Measurements from ENCODE around the gene STON2. TPM values are rescaled to one million over a fixed set of nuclear protein-coding genes. Genes with fewer than 3 reads are reported as not detected.

The STON2 gene
- total RNA-seq, 2 donors from 2014 or later = 6.6 to 16.6 TPM

- no peak for DNase-seq
- no peak for ATAC-seq
Measured at GRCh38 chr14:81341370-81341769, 58.8 kb downstream of the STON2 start.

GRCh38 chr14:81340201-81340600, 59.9 kb downstream of the STON2 start:
- Histone ChIP-seq H3K27ac (no peak overlapping the region), H3K4me3 (no peak overlapping the region), H3K9me3 (no peaks in the 10 kb centered on the region), H3K4me1 (no peaks in the 10 kb centered on the region), H3K36me3 (replicated peaks in 1 of 2; ENCODE audit: insufficient read depth in 1 of 2, low read depth in 2 of 2) (no peaks in the 10 kb centered on the region), H3K27me3 (no peaks in the 10 kb centered on the region)
- intact Hi-C loops (cut with DNase I) = no loop called here
- DNase-seq (no peak), ATAC-seq (no peak)
- 90 to 95% methylated on average over 5 of the region's 5 CpGs for whole genome bisulfite sequencing, 2 donors
- no peak for TF ChIP-seq CTCF (IDR thresholded peaks at IDR 0.05)
- no peak for TF ChIP-seq POLR2A (IDR thresholded peaks at IDR 0.05)

More at GRCh38 chr14:81341370-81341769, 58.8 kb downstream of the STON2 start:
- H3K4me3 ChIP-seq = no peak overlapping the region
- TF ChIP-seq CTCF (IDR thresholded peaks at IDR 0.05) (no peak), POLR2A (IDR thresholded peaks at IDR 0.05) (no peak)
- 76 to 82% methylated on average over 2 of the region's 2 CpGs for whole genome bisulfite sequencing, 2 donors
- H3K9me3 ChIP-seq = no peaks in the 10 kb centered on the region
- H3K4me1 ChIP-seq = no peaks in the 10 kb centered on the region
- intact Hi-C loops (cut with DNase I) = no loop called here
- no peak overlapping the region for H3K27ac ChIP-seq
- no peaks in the 10 kb centered on the region for H3K36me3 ChIP-seq (replicated peaks in 1 of 2; ENCODE audit: insufficient read depth in 1 of 2, low read depth in 2 of 2)
- no peaks in the 10 kb centered on the region for H3K27me3 ChIP-seq

GRCh38 chr14:81337073-81337472, 63.1 kb downstream of the STON2 start:
- H3K27me3 ChIP-seq = no peaks in the 10 kb centered on the region
- H3K9me3 ChIP-seq = no peaks in the 10 kb centered on the region
- H3K4me1 ChIP-seq = no peaks in the 10 kb centered on the region
- TF ChIP-seq CTCF (IDR thresholded peaks at IDR 0.05) (no peak), POLR2A (IDR thresholded peaks at IDR 0.05) (no peak)
- no peak overlapping the region for H3K4me3 ChIP-seq
- ATAC-seq = no peak
- no peak for DNase-seq
- WGBS, 2 donors = 90 to 92% methylated on average over 4 of the region's 4 CpGs
- no peaks in the 10 kb centered on the region for H3K36me3 ChIP-seq (replicated peaks in 1 of 2; ENCODE audit: insufficient read depth in 1 of 2, low read depth in 2 of 2)
- H3K27ac ChIP-seq = no peak overlapping the region
- intact Hi-C loops (cut with DNase I) = no loop called here

- H3K27ac ChIP-seq = no peak overlapping the region
- H3K9me3 ChIP-seq = no peaks in the 10 kb centered on the region
- intact Hi-C loops (cut with DNase I) = no loop called here
- H3K4me3 ChIP-seq = no peak overlapping the region
- no peaks in the 10 kb centered on the region for H3K27me3 ChIP-seq
- no peak for DNase-seq
- no peaks in the 10 kb centered on the region for H3K4me1 ChIP-seq
- ATAC-seq = no peak
- H3K36me3 ChIP-seq (replicated peaks in 1 of 2; ENCODE audit: insufficient read depth in 1 of 2, low read depth in 2 of 2) = no peaks in the 10 kb centered on the region
- TF ChIP-seq CTCF (IDR thresholded peaks at IDR 0.05) (no peak), POLR2A (IDR thresholded peaks at IDR 0.05) (no peak)
- WGBS, 2 donors = 96 to 98% methylated on average over 3 of the region's 3 CpGs
Measured at GRCh38 chr14:81336009-81336408, 64.1 kb downstream of the STON2 start.

- no peak overlapping the region for H3K4me3 ChIP-seq
- no peak for DNase-seq
- intact Hi-C loops (cut with DNase I) = no loop called here
- no peaks in the 10 kb centered on the region for H3K27me3 ChIP-seq
- no peak for TF ChIP-seq POLR2A (IDR thresholded peaks at IDR 0.05)
- TF ChIP-seq CTCF (IDR thresholded peaks at IDR 0.05) = no peak
- 54 to 60% methylated on average over 1 of the region's 1 CpG for WGBS, 2 donors
- H3K27ac ChIP-seq = no peak overlapping the region
- H3K36me3 ChIP-seq (replicated peaks in 1 of 2; ENCODE audit: insufficient read depth in 1 of 2, low read depth in 2 of 2) = no peaks in the 10 kb centered on the region
- no peaks in the 10 kb centered on the region for H3K9me3 ChIP-seq
- peaks cover 4% of the 10 kb centered on the region for H3K4me1 ChIP-seq
- no peak for ATAC-seq
Measured at GRCh38 chr14:81332725-81333124, 67.4 kb downstream of the STON2 start.

Data from body of pancreas (tissue), 4 donors.